MCF 10A (cell line): ENCODE data around the gene CALCR. TPM values are rescaled to one million over a fixed set of nuclear protein-coding genes. Genes with fewer than 3 reads are reported as not detected.
A peak's percentile ranks its signal among the peaks of the same experiment; 100 is the strongest.

Experiments used
- BruUV-seq: library from RNA; stranded (reverse); fragments of 400-500 nt; replicated peaks from 2 replicates; lab custom pipeline; 2021; lab: Mats Ljungman, UMichigan
- CTCF ChIA-PET: fragments of 300-600 bp; sonication (Branson Sonifier 250); formaldehyde crosslinking; extraction: SDS; loops from one replicate; lab custom pipeline; 2021; ENCODE audit warnings: antibody characterized with exemption, inconsistent platforms; lab: Yijun Ruan, JAX
- POLR2A ChIA-PET: fragments of 300-600, 350-650 bp; sonication (Branson Sonifier 250); formaldehyde crosslinking; extraction: SDS; loops from one replicate; lab custom pipeline; 2020; ENCODE audit warnings: antibody characterized with exemption, inconsistent platforms; lab: Yijun Ruan, JAX
- DNase-seq: peaks from one replicate; pipeline ENCODE4 v3.0.0-alpha.2; 2018; ENCODE audit not compliant: unreplicated experiment
- H3K27ac Mint-ChIP-seq: one replicate; pipeline ENCODE4 v1.8.0; 2022; ENCODE audit warnings: mild to moderate bottlenecking, low read depth, mixed read lengths; ENCODE audit not compliant: unreplicated experiment
- H3K27me3 Mint-ChIP-seq: one replicate; pipeline ENCODE4 v1.8.0; 2022; ENCODE audit warnings: mixed read lengths; ENCODE audit not compliant: insufficient read depth, unreplicated experiment
- H3K36me3 Mint-ChIP-seq: one replicate; pipeline ENCODE4 v1.8.0; 2022; ENCODE audit warnings: mild to moderate bottlenecking, moderate library complexity, mixed read lengths; ENCODE audit not compliant: insufficient read depth, unreplicated experiment
- H3K4me1 Mint-ChIP-seq: one replicate; pipeline ENCODE4 v1.8.0; 2022; ENCODE audit warnings: mixed read lengths; ENCODE audit not compliant: insufficient read depth, unreplicated experiment
- H3K4me3 Mint-ChIP-seq: one replicate; pipeline ENCODE4 v1.8.0; 2022; ENCODE audit warnings: mild to moderate bottlenecking, moderate library complexity, mixed read lengths; ENCODE audit not compliant: unreplicated experiment
- H3K9me3 Mint-ChIP-seq: one replicate; pipeline ENCODE4 v1.8.0; 2022; ENCODE audit warnings: mixed read lengths; ENCODE audit not compliant: unreplicated experiment
- CTCF ChIP-seq: fragments of 200-600 bp; IDR thresholded peaks from one replicate; pipeline ENCODE4 v1.8.0; 2022; ENCODE audit warnings: antibody characterized with exemption, mild to moderate bottlenecking; ENCODE audit not compliant: unreplicated experiment
- intact Hi-C: fragments of 100-400 bp; cut with micrococcal nuclease; formaldehyde crosslinking; loops from 2 replicates; pipeline ENCODE4 v1.14.1; 2022
- total RNA-seq: library from RNA; stranded (reverse); gene quantifications from 2 replicates; pipeline ENCODE4 v1.2.3, GENCODE V29; 2022

Gene CALCR
- total RNA-seq, 1 experiment from 2014 or later: not detected

GRCh38 chr7:93559639-93560491 lies 14.7 kb downstream of the CALCR start:
- BruUV-seq: no TSS peak
- no peak for DNase-seq
- Mint-ChIP-seq H3K27me3 (peaks cover 26% of the 10 kb centered on the region), H3K27ac (peak overlapping the region; percentile 13), H3K4me3 (no peak overlapping the region), H3K36me3 (no peaks in the 10 kb centered on the region), H3K4me1 (peaks cover 21% of the 10 kb centered on the region), H3K9me3 (no peaks in the 10 kb centered on the region)
- POLR2A ChIA-PET: interaction anchor here (1.1 to 1.2 kb wide), 3 partner anchors 13 to 327 kb away, joined by 3 read pairs; no protein-coding TSS in a partner anchor
- intact Hi-C loops: loop anchor here (10.0 kb wide), 1 partner anchor 185 kb away; no protein-coding TSS in a partner anchor
- TF ChIP-seq CTCF: no peak
- CTCF ChIA-PET: interaction anchor here (0.7 to 1.0 kb wide), 5 partner anchors 9 to 314 kb away, joined by 3 to 9 read pairs (median 3); no protein-coding TSS in a partner anchor

GRCh38 chr7:93558705-93559614 lies 15.6 kb downstream of the CALCR start:
- POLR2A ChIA-PET: interaction anchor here (1.0 to 1.2 kb wide), 5 partner anchors 13 to 327 kb away, joined by 3 read pairs; partner anchors contain the start of gene VPS50
- TF ChIP-seq CTCF: no peak

GRCh38 chr7:93551931-93552330 lies 22.6 kb downstream of the CALCR start:
- Mint-ChIP-seq H3K4me3 (no peak overlapping the region), H3K27me3 (peaks cover 68% of the 10 kb centered on the region), H3K27ac (no peak overlapping the region), H3K9me3 (no peaks in the 10 kb centered on the region), H3K4me1 (no peaks in the 10 kb centered on the region), H3K36me3 (no peaks in the 10 kb centered on the region)
- no peak for TF ChIP-seq CTCF
- intact Hi-C loops: loop anchor here (1.0 to 10.0 kb wide), 4 partner anchors 109 to 459 kb away; no protein-coding TSS in a partner anchor
- ChIA-PET POLR2A (interaction anchor here (0.6 to 1.9 kb wide), 3 partner anchors 10 to 247 kb away, joined by 3 to 4 read pairs (median 3); no protein-coding TSS in a partner anchor), CTCF (interaction anchor here (0.6 to 4.0 kb wide), 15 partner anchors 8 to 336 kb away, joined by 3 to 32 read pairs (median 3); partner anchors contain the start of gene CALCR)
- BruUV-seq: no TSS peak
- DNase-seq: no peak

More at GRCh38 chr7:93558705-93559614, 15.6 kb downstream of the CALCR start:
- H3K4me1 Mint-ChIP-seq: peaks cover 21% of the 10 kb centered on the region
- intact Hi-C loops: loop anchor here (10.0 kb wide), 1 partner anchor 184 kb away; no protein-coding TSS in a partner anchor
- peaks cover 21% of the 10 kb centered on the region for H3K27me3 Mint-ChIP-seq
- no TSS peak for BruUV-seq
- H3K36me3 Mint-ChIP-seq: no peaks in the 10 kb centered on the region
- H3K9me3 Mint-ChIP-seq: no peaks in the 10 kb centered on the region
- no peak overlapping the region for H3K4me3 Mint-ChIP-seq
- CTCF ChIA-PET: interaction anchor here (0.7 to 1.7 kb wide), 6 partner anchors 8 to 1558 kb away, joined by 3 to 9 read pairs (median 4); no protein-coding TSS in a partner anchor
- DNase-seq: peak; percentile 72
- peak overlapping the region; percentile 13 for H3K27ac Mint-ChIP-seq
